ENCODE results near the gene GATA1. TPM values are rescaled to one million over a fixed set of nuclear protein-coding genes. Genes with fewer than 3 reads are reported as not detected.

The GATA1 gene
- total RNA-seq, 2 experiments from 2014 or later = not detected

DNA sequence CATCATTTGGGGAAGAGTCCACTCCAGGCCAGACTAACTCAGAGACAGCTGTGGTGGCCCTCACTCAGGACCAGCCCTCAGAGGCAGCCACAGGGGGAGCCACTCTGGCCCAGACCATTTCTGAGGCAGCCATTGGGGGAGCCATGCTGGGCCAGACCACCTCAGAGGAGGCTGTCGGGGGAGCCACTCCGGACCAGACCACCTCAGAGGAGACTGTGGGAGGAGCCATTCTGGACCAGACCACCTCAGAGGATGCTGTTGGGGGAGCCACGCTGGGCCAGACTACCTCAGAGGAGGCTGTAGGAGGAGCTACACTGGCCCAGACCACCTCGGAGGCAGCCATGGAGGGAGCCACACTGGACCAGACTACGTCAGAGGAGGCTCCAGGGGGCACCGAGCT, 36.7 kb downstream of the GATA1 start:
- ChIA-PET POLR2A (no interaction called here), CTCF (no interaction called here)
- no peak overlapping the region for H3K27ac Mint-ChIP-seq
- ATAC-seq (ENCODE audit: poor library complexity) = no peak
- intact Hi-C loops (cut with DNase I, micrococcal nuclease) = no loop called here
- no peaks in the 10 kb centered on the region for H3K4me1 Mint-ChIP-seq (ENCODE audit: low read depth)
- no peak overlapping the region for H3K27ac ChIP-seq (ENCODE audit: low read depth in 1 of 2, low read length in 2 of 2)
- peaks cover 12% of the 10 kb centered on the region for H3K4me1 ChIP-seq (ENCODE audit: insufficient read depth, low read length)
- H3K27me3 ChIP-seq (ENCODE audit: control insufficient read depth in 1 of 2, insufficient read depth in 2 of 2, low read length in 2 of 2) = peaks cover 16% of the 10 kb centered on the region in 2 experiments
- no peak for DNase-seq
- no peak overlapping the region for H3K4me3 Mint-ChIP-seq
- no peak overlapping the region for H3K4me3 ChIP-seq (ENCODE audit: low read length)
- no peaks in the 10 kb centered on the region for H3K9me3 Mint-ChIP-seq
- TF ChIP-seq CTCF (IDR thresholded peaks at IDR 0.05) = no peak
- H3K27me3 Mint-ChIP-seq = peaks cover 7% of the 10 kb centered on the region
- H3K9me3 ChIP-seq (ENCODE audit: control insufficient read depth in 1 of 2, insufficient read depth in 1 of 2, low read length in 2 of 2) = peaks cover 0 to 4% of the 10 kb centered on the region in 2 experiments
- H3K36me3 Mint-ChIP-seq (ENCODE audit: low read depth) = peaks cover 29% of the 10 kb centered on the region
- H3K36me3 ChIP-seq (ENCODE audit: insufficient read depth, low read length) = peaks cover 7% of the 10 kb centered on the region

- H3K9me3 Mint-ChIP-seq = no peaks in the 10 kb centered on the region
- no peak overlapping the region for H3K4me3 ChIP-seq (ENCODE audit: low read length)
- no peak overlapping the region for H3K27ac Mint-ChIP-seq
- no peak for ATAC-seq (ENCODE audit: poor library complexity)
- peaks cover 16% of the 10 kb centered on the region for H3K27me3 Mint-ChIP-seq
- H3K36me3 ChIP-seq (ENCODE audit: insufficient read depth, low read length) = peaks cover 6% of the 10 kb centered on the region
- peaks cover 16% of the 10 kb centered on the region in 2 experiments for H3K27me3 ChIP-seq (ENCODE audit: control insufficient read depth in 1 of 2, insufficient read depth in 2 of 2, low read length in 2 of 2)
- no peak for DNase-seq
- H3K4me3 Mint-ChIP-seq = no peak overlapping the region
- POLR2A ChIA-PET = no interaction called here
- intact Hi-C loops (cut with DNase I, micrococcal nuclease) = no loop called here
- CTCF ChIA-PET = no interaction called here
- no peak for TF ChIP-seq CTCF (IDR thresholded peaks at IDR 0.05)
- peaks cover 0 to 4% of the 10 kb centered on the region in 2 experiments for H3K9me3 ChIP-seq (ENCODE audit: control insufficient read depth in 1 of 2, insufficient read depth in 1 of 2, low read length in 2 of 2)
- H3K27ac ChIP-seq (ENCODE audit: low read depth in 1 of 2, low read length in 2 of 2) = no peak overlapping the region
- H3K4me1 Mint-ChIP-seq (ENCODE audit: low read depth) = no peaks in the 10 kb centered on the region
- H3K36me3 Mint-ChIP-seq (ENCODE audit: low read depth) = peaks cover 23% of the 10 kb centered on the region
- peaks cover 12% of the 10 kb centered on the region for H3K4me1 ChIP-seq (ENCODE audit: insufficient read depth, low read length)
These were observed 37.7 kb downstream of the GATA1 start for GRCh38 chrX:48824066-48824465.

DNA sequence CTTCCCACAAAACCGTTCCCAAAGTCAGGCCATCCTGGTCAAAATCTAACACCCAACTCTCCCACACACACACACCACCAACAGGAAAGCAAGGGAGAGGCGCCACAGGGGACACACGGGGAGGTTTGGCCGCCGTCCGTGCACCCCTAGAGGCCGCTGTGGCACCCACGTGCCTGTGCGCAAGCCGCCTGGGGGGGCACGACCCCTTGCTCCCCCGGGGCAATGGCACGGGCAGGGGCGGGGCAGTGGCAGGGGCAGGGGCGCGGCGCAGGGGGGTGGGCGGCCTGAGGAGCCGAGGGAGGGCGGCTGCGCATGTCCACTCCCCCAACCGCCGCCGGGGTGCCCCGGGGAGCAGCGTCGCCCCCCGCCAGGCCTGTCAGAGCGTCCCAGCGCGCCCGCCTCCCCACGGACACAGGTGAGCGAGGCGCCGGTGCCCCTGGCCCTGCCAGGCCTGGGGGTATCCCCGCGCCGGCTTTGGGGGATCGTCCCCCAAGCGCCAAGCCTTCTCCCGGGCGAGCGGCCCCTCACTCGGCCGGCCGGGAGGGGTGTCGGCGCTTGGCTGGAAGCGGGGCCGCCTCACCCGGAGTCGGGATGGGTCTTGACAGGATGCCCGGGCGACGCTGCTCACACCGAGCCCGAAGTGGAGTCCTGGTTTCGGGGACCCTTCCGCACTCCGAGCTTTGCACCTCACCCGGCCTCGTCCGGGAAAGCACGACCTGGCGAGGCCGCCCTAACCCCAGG, 39.9 kb downstream of the GATA1 start, which contains the start of gene ERAS:
Gene ERAS, plus strand, starts transcription at position 379 of the 741 bp plus-strand sequence. CDS start 2,611 bp downstream, outside the sequence.
- peak; percentile 52 for ATAC-seq (ENCODE audit: poor library complexity)

More for the DNA sequence above, 39.9 kb downstream of the GATA1 start, which contains the start of gene ERAS:
- H3K27me3 Mint-ChIP-seq = peaks cover 33% of the 10 kb centered on the region
- peaks cover 4% of the 10 kb centered on the region for H3K36me3 ChIP-seq (ENCODE audit: insufficient read depth, low read length)
- peaks cover 15% of the 10 kb centered on the region for H3K4me1 ChIP-seq (ENCODE audit: insufficient read depth, low read length)
- TF ChIP-seq CTCF (IDR thresholded peaks at IDR 0.05) = no peak
- no peaks in the 10 kb centered on the region for H3K9me3 Mint-ChIP-seq
- H3K27me3 ChIP-seq (ENCODE audit: control insufficient read depth in 1 of 2, insufficient read depth in 2 of 2, low read length in 2 of 2) = peaks cover 16 to 37% of the 10 kb centered on the region in 2 experiments
- H3K27ac ChIP-seq (ENCODE audit: low read depth in 1 of 2, low read length in 2 of 2) = no peak within 1 kb of the TSS
- CTCF ChIA-PET = no interaction called here
- no peak within 1 kb of the TSS for H3K27ac Mint-ChIP-seq
- intact Hi-C loops (cut with DNase I, micrococcal nuclease) = no loop called here
- DNase-seq = peak in 5 of 14 experiments; percentile 19 to 43 (median 34)
- H3K36me3 Mint-ChIP-seq (ENCODE audit: low read depth) = peaks cover 13% of the 10 kb centered on the region
- H3K4me3 ChIP-seq (ENCODE audit: low read length) = no peak within 1 kb of the TSS
- POLR2A ChIA-PET = no interaction called here
- peak within 1 kb of the TSS; percentile 45 for H3K4me3 Mint-ChIP-seq
- H3K9me3 ChIP-seq (ENCODE audit: control insufficient read depth in 1 of 2, insufficient read depth in 1 of 2, low read length in 2 of 2) = peaks cover 0 to 4% of the 10 kb centered on the region in 2 experiments
- H3K4me1 Mint-ChIP-seq (ENCODE audit: low read depth) = peaks cover 4% of the 10 kb centered on the region
